A172 (cell line): ENCODE data around the gene UQCRC1. TPM values are rescaled to one million over a fixed set of nuclear protein-coding genes. Genes with fewer than 3 reads are reported as not detected.
"Not testable (repeated sequence)": the region's sequence is repeated elsewhere in the genome, so short reads cannot be mapped to it uniquely, and the experiment has no call there.

Experiments used
- DNase-seq: peaks from one replicate; pipeline ENCODE4 v3.0.0-alpha.2; 2015; ENCODE audit warnings: low spot score
- total RNA-seq: library from RNA; depleted of rRNA; stranded (reverse); fragments of >200 nt; shearing (Covaris generic); gene quantifications from 2 replicates; pipeline ENCODE4 v1.2.3, GENCODE V29; 2014; rRNA removed

Gene UQCRC1
- total RNA-seq, 1 experiment from 2014 or later: 565 TPM

- no peak for DNase-seq
These were observed 54.1 kb downstream of the UQCRC1 start for GRCh38 chr3:48555231-48555948.

DNA sequence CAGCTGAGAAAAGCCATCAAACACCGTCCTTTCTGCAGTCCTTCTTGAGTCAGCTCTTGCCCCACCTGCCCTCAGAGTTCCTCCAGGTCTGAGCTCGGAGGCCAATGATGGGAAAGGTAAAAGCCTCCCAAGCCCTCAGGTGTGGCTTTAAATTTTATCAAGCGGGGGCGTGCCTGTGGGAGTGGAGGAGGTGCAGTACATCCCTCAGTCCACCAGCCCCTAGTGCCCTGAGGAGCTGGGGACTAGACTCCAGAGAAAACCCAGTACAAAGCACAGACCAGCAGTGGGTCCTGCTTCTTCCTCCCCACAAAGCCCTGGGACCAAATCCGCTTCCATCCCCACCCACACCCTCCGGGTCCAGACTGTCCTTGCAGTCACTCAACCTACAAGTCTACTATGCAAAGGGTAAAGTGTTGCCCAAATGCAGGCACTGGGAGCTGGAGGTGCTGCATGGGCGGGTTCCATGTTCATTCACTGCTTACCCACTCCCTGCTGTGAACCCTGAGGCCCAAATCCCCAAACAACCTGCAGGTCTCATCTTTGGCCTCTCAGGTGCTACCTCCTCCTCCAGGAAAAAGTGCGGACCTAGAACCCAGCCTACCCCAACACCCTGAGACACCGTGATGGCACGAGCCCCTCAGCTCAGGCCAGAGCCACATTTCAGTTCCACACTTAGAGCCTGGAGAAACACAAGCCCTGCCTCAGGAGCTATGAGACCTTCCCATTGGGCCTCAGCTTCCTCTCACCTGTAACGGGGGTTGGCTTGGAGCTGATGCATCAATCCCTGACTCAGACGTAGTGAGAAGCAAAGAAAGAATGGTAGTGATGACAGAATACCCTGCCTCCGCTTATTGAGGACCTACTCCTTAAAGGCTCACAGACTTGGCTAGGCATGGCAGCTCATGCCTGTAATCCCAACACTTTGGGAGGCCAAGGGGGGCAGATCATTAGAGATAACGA is 55.3 kb downstream of the UQCRC1 start:
- DNase-seq: no peak

GRCh38 chr3:48553361-48553760 is 56.1 kb downstream of the UQCRC1 start:
- DNase-seq: no peak

- no peak for DNase-seq
These were observed 57.1 kb downstream of the UQCRC1 start for GRCh38 chr3:48552111-48552951.

DNA sequence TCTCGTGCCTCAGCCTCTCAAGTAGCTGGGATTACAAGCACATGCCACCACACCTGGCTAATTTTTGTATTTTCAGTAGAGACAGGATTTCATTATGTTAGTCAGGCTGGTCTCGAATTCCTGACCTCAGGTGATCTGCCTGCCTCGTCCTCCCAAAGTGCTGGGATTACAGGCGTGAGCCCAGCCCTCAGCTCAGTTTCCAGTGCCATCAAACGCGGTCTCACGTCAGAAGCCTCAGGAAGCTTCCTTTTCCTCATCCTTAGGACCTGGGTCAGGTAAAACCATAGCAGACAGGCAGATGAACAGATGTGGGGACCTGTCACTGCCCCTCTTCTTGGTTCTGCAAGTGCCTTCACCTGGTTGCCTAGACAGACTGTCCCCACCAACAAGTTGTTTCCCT is 57.8 kb downstream of the UQCRC1 start:
- DNase-seq: not testable (repeated sequence)

Other genes with a start within 250 kb of the UQCRC1 start
- not detected in 2 replicates for gene FBXW12, start 237.4 kb downstream of the UQCRC1 start, total RNA-seq
- gene PLXNB1, start 179.6 kb downstream of the UQCRC1 start, total RNA-seq: 24.9 and 66.5 TPM in 2 replicates
- gene CCDC51, start 169.5 kb downstream of the UQCRC1 start, total RNA-seq: 42.7 and 49.8 TPM in 2 replicates
- 556 and 560 TPM in 2 replicates for gene TMA7, start 169.4 kb downstream of the UQCRC1 start, total RNA-seq
- gene ATRIP, start 162.9 kb downstream of the UQCRC1 start, total RNA-seq: 8.1 and 14.6 TPM in 2 replicates
- 143 and 147 TPM in 2 replicates for gene SHISA5, start 105.5 kb downstream of the UQCRC1 start, total RNA-seq
- 7.6 and 8.4 TPM in 2 replicates for gene PFKFB4, start 52.8 kb downstream of the UQCRC1 start, total RNA-seq
- gene UCN2, start 45.9 kb downstream of the UQCRC1 start, total RNA-seq: 1.3 and 5.0 TPM in 2 replicates
- 105 and 128 TPM in 2 replicates for gene COL7A1, start 14.3 kb downstream of the UQCRC1 start, total RNA-seq
- not detected in 2 replicates for gene TMEM89, start 12.1 kb upstream of the UQCRC1 start, total RNA-seq
- 16.9 and 17.5 TPM in 2 replicates for gene SLC26A6, start 25.8 kb upstream of the UQCRC1 start, total RNA-seq
- gene CELSR3, start 53.2 kb upstream of the UQCRC1 start, total RNA-seq: 4.9 and 5.8 TPM in 2 replicates
- 23.6 and 37.7 TPM in 2 replicates for gene NCKIPSD, start 76.3 kb upstream of the UQCRC1 start, total RNA-seq
- 64.1 and 73.4 TPM in 2 replicates for gene IP6K2, start 107.6 kb upstream of the UQCRC1 start, total RNA-seq
- gene PRKAR2A, start 238.2 kb upstream of the UQCRC1 start, total RNA-seq: 33.9 and 37.3 TPM in 2 replicates